B cell (primary cell): Measurements from ENCODE around the gene ZER1. TPM values are rescaled to one million over a fixed set of nuclear protein-coding genes. Genes with fewer than 3 reads are reported as not detected.

Source experiments
- ATAC-seq: fragments of 200-7000 bp; cut with Tn5 transposase; one replicate; pipeline ENCODE4 v1.10.0; 2021; ENCODE audit warnings: low read depth, mild to moderate bottlenecking, moderate number of reproducible peaks, moderate library complexity
- CTCF ChIA-PET: fragments of 350-600 bp; sonication (Branson Sonifier 250); formaldehyde crosslinking; loops from one replicate; lab custom pipeline; 2021; ENCODE audit warnings: antibody characterized with exemption, inconsistent platforms; lab: Charles Lee
- POLR2A ChIA-PET: fragments of 350-600 bp; sonication (Branson Sonifier 250); formaldehyde crosslinking; loops from one replicate; lab custom pipeline; 2021; ENCODE audit warnings: antibody characterized with exemption; lab: Charles Lee
- DNase-seq: peaks from one replicate; pipeline ENCODE4 v3.0.0; 2013
- H2AFZ ChIP-seq: 2 replicates; pipeline ENCODE4 v1.6.1; 2012; ENCODE audit warnings: mild to moderate bottlenecking, low read depth, low read length; ENCODE audit not compliant: insufficient read depth, poor library complexity, severe bottlenecking
- H3K27ac ChIP-seq, 2 donors: 1 replicate in 1 of 2; 2 replicates in 1 of 2; pipeline ENCODE4 v1.5.1; 2012 to 2013; ENCODE audit warnings: low read length in 2 of 2, mild to moderate bottlenecking in 2 of 2, moderate library complexity in 1 of 2
- H3K27me3 ChIP-seq, 4 experiments: fragments of 200-600 bp in 1 of 4; sonication (generic) in 1 of 4; replicated peaks in 1 of 4; 1 replicate in 2 of 4; 2 replicates in 2 of 4; pipeline versions ENCODE4 v1.6.1 to v1.7.0; 2013 to 2016; ENCODE audit warnings: low read length in 3 of 4, mild to moderate bottlenecking in 2 of 4, mixed read lengths in 1 of 4, moderate library complexity in 1 of 4; ENCODE audit not compliant: insufficient read depth in 4 of 4, control insufficient read depth in 3 of 4; ENCODE audit errors: control extremely low read depth in 1 of 4
- H3K36me3 ChIP-seq, 2 experiments: replicated peaks in 1 of 2; 1 replicate in 1 of 2; 2 replicates in 1 of 2; pipeline versions ENCODE4 v1.6.1 to v1.7.1; 2013; ENCODE audit warnings: low read length in 1 of 2; ENCODE audit not compliant: insufficient read depth in 2 of 2, control insufficient read depth in 1 of 2; ENCODE audit errors: control extremely low read depth in 1 of 2, extremely low read depth in 1 of 2
- H3K4me1 ChIP-seq, 2 donors: fragments of 200-600 bp in 1 of 2; sonication (generic) in 1 of 2; 1 replicate in 1 of 2; 2 replicates in 1 of 2; pipeline versions ENCODE4 v1.5.1 to v1.6.1; 2013 to 2017; ENCODE audit warnings: low read length in 2 of 2; ENCODE audit not compliant: control insufficient read depth in 2 of 2, insufficient read depth in 2 of 2
- H3K4me2 ChIP-seq: replicated peaks from 2 replicates; pipeline ENCODE3; 2012; ENCODE audit warnings: mild to moderate bottlenecking, low read depth, low read length; ENCODE audit not compliant: poor library complexity, severe bottlenecking
- H3K4me3 ChIP-seq, 5 experiments: fragments of 200-600 bp in 1 of 5; sonication (generic) in 1 of 5; 1 replicate in 3 of 5; 2 replicates in 2 of 5; pipeline versions ENCODE4 v1.5.1 to v1.7.0; 2011 to 2016; ENCODE audit warnings: low read length in 4 of 5, mild to moderate bottlenecking in 4 of 5, low read depth in 2 of 5, control low read depth in 1 of 5, moderate library complexity in 1 of 5; ENCODE audit not compliant: insufficient read depth in 1 of 5; ENCODE audit errors: control extremely low read depth in 1 of 5, extremely low read depth in 1 of 5
- H3K79me2 ChIP-seq: fragments of 200-600 bp; sonication (generic); one replicate; pipeline ENCODE4 v1.6.0; 2016; ENCODE audit warnings: low read length; ENCODE audit not compliant: control insufficient read depth, insufficient read depth
- H3K9ac ChIP-seq: fragments of 200-600 bp; sonication (generic); 2 replicates; pipeline ENCODE4 v1.6.1; 2017; ENCODE audit warnings: mild to moderate bottlenecking, low read length, moderate library complexity
- H3K9me3 ChIP-seq, 3 donors: one replicate each; pipeline versions ENCODE4 v1.6.1 to v1.7.1; 2013; ENCODE audit warnings: low read length in 2 of 3; ENCODE audit not compliant: control insufficient read depth in 2 of 3, insufficient read depth in 1 of 3; ENCODE audit errors: control extremely low read depth in 1 of 3
- H4K20me1 ChIP-seq: 2 replicates; pipeline ENCODE4 v1.6.0; 2012; ENCODE audit warnings: mild to moderate bottlenecking, low read length; ENCODE audit not compliant: insufficient read depth, control insufficient read depth, poor library complexity, severe bottlenecking
- H3K27ac Mint-ChIP-seq: one replicate; pipeline ENCODE4 v1.8.0; 2021; ENCODE audit warnings: mixed read lengths
- H3K27me3 Mint-ChIP-seq: one replicate; pipeline ENCODE4 v1.8.0; 2021; ENCODE audit warnings: mixed read lengths
- H3K4me1 Mint-ChIP-seq: one replicate; pipeline ENCODE4 v1.8.0; 2021; ENCODE audit warnings: mixed read lengths
- H3K4me3 Mint-ChIP-seq: one replicate; pipeline ENCODE4 v1.8.0; 2021; ENCODE audit warnings: mixed read lengths
- H3K9me3 Mint-ChIP-seq: one replicate; pipeline ENCODE4 v1.8.0; 2022; ENCODE audit warnings: mixed read lengths; ENCODE audit not compliant: insufficient read depth
- EZH2 ChIP-seq: IDR thresholded peaks from 2 replicates; pipeline ENCODE4 v1.6.1; 2012; ENCODE audit warnings: borderline replicate concordance, low read depth, mild to moderate bottlenecking, moderate library complexity, low read length; ENCODE audit not compliant: insufficient read depth, poor library complexity, severe bottlenecking
- WGBS: methylation state at CpG from one replicate; pipeline ENCODE4 v1.1.5; 2013; ENCODE audit warnings: missing lambda C conversion rate; ENCODE audit not compliant: insufficient coverage; 5-methylcytosine and 5-hydroxymethylcytosine counted together
- intact Hi-C: fragments of 100-400 bp; cut with micrococcal nuclease; formaldehyde crosslinking; loops from one replicate; pipeline ENCODE4 v1.10.0; 2022
- polyA plus RNA-seq: library from polyadenylated mRNA; depleted of rRNA; stranded (reverse); fragments of >200 nt; gene quantifications from 2 replicates; pipeline ENCODE4 v1.2.3, GENCODE V29; 2012
- total RNA-seq, 2 donors: library from RNA; stranded (reverse); fragments of 120-200 nt in 1 of 2; gene quantifications; 1 replicate in 1 of 2; 2 replicates in 1 of 2; pipeline versions ENCODE4 v1.2.3 to v1.2.4, GENCODE V29; 2013 to 2022
- TF ChIP-seq, protein P1 (sequence below): fragments of 200-600 bp; IDR thresholded peaks from one replicate; pipeline ENCODE4 v1.8.0; 2022; ENCODE audit warnings: antibody characterized with exemption, mild to moderate bottlenecking

ZER1 gene
- total and polyA plus RNA-seq, 2 donors (not counting 1 experiment from before 2014, with no cell fraction given), result 26.9 to 42.2 TPM

DNA sequence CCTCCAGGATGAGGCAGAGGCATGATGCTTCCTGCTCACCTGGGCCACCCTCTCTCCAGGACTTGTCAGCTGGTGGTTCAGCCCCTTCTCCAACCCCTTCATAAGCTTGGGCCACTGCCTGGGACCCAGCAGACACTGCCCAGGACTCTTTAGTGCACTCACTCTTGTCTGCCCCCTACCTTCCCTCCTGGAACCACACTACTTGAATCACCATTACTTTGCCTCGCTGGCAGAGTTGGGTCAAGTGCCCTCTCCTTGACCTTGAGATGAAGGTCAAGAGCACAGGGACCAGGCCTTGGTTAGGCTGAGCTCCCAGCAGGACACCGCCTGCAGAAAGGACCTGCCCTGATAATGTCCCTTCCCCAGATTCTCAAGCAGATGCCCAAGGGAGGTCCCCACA, 38.1 kb upstream of the ZER1 start:
- no peak overlapping the region for H3K4me3 Mint-ChIP-seq
- ChIA-PET POLR2A (no interaction called here), CTCF (interaction anchor here (1.1 to 1.2 kb wide), 2 partner anchors 10 to 164 kb away, joined by 3 read pairs; no protein-coding TSS in a partner anchor)
- no peaks in the 10 kb centered on the region for H3K9me3 Mint-ChIP-seq
- TF ChIP-seq, protein P1, sequence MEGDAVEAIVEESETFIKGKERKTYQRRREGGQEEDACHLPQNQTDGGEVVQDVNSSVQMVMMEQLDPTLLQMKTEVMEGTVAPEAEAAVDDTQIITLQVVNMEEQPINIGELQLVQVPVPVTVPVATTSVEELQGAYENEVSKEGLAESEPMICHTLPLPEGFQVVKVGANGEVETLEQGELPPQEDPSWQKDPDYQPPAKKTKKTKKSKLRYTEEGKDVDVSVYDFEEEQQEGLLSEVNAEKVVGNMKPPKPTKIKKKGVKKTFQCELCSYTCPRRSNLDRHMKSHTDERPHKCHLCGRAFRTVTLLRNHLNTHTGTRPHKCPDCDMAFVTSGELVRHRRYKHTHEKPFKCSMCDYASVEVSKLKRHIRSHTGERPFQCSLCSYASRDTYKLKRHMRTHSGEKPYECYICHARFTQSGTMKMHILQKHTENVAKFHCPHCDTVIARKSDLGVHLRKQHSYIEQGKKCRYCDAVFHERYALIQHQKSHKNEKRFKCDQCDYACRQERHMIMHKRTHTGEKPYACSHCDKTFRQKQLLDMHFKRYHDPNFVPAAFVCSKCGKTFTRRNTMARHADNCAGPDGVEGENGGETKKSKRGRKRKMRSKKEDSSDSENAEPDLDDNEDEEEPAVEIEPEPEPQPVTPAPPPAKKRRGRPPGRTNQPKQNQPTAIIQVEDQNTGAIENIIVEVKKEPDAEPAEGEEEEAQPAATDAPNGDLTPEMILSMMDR, result no peak
- no peak for TF ChIP-seq EZH2
- H3K27me3 Mint-ChIP-seq, result no peaks in the 10 kb centered on the region
- no peak for ATAC-seq
- H3K27ac ChIP-seq, result no peak overlapping the region
- H2AFZ ChIP-seq, result no peak overlapping the region
- H4K20me1 ChIP-seq, result no peaks in the 10 kb centered on the region
- no peaks in the 10 kb centered on the region for H3K4me1 ChIP-seq
- intact Hi-C loops, result no loop called here
- no peak for DNase-seq
- H3K36me3 ChIP-seq, result peaks cover 0 to 25% of the 10 kb centered on the region in 2 experiments
- no peaks in the 10 kb centered on the region for H3K9me3 ChIP-seq
- H3K4me1 Mint-ChIP-seq, result no peaks in the 10 kb centered on the region
- no peak overlapping the region for H3K9ac ChIP-seq
- no peak overlapping the region for H3K4me2 ChIP-seq
- H3K4me3 ChIP-seq, result no peak overlapping the region
- no peaks in the 10 kb centered on the region for H3K79me2 ChIP-seq
- no peaks in the 10 kb centered on the region for H3K27me3 ChIP-seq
- peak overlapping the region; percentile 10 for H3K27ac Mint-ChIP-seq
- 81% methylated on average over 2 of the region's 2 CpGs for WGBS

DNA sequence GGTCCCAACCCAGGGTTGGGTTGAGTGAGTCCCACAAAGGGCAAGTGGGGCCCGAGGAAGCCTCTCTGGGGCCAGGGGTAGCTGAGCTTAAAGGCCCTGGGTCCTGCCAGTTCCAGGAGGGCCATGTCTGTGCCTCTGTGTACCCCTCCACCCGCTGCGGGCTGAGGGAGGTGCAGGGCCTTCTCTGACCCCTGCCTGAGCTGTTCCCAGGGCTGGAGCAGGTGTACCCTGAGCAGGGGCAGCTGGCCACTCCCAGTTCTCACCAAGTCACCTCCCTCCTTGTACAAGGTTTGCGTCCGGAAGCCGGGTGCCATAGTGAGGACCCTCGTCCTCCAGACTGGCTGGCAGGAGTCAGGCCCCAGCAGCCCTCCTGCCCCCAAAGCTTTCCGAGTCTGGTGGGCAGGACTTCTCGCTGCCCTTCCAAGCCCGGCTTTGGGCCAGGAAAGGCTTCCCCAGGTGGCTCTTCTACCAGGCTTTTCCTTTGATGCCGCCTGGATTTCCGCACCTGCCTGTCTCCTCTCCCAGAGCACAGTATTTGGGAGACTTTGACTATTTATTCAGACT, 37.4 kb upstream of the ZER1 start:
- Mint-ChIP-seq H3K4me3 (no peak overlapping the region), H3K27ac (no peak overlapping the region), H3K27me3 (no peaks in the 10 kb centered on the region), H3K9me3 (no peaks in the 10 kb centered on the region), H3K4me1 (no peaks in the 10 kb centered on the region)
- TF ChIP-seq EZH2, result no peak
- TF ChIP-seq, protein P1, result no peak
- no peak overlapping the region for H2AFZ ChIP-seq
- ChIA-PET CTCF (interaction anchor here (1.1 kb wide), 2 partner anchors 119 to 164 kb away, joined by 3 read pairs; no protein-coding TSS in a partner anchor), POLR2A (interaction anchor here (0.6 kb wide), 1 partner anchor 187 kb away, joined by 14 read pairs; no protein-coding TSS in a partner anchor)
- peaks cover 0 to 26% of the 10 kb centered on the region in 2 experiments for H3K36me3 ChIP-seq
- DNase-seq (no peak), ATAC-seq (no peak)
- H3K4me2 ChIP-seq, result no peak overlapping the region
- H3K4me1 ChIP-seq, result no peaks in the 10 kb centered on the region
- no peak overlapping the region for H3K9ac ChIP-seq
- H3K79me2 ChIP-seq, result no peaks in the 10 kb centered on the region
- H3K9me3 ChIP-seq, result no peaks in the 10 kb centered on the region
- H4K20me1 ChIP-seq, result no peaks in the 10 kb centered on the region
- H3K27ac ChIP-seq, result no peak overlapping the region
- intact Hi-C loops, result no loop called here
- no peaks in the 10 kb centered on the region for H3K27me3 ChIP-seq
- no peak overlapping the region for H3K4me3 ChIP-seq
- WGBS, result 98% methylated on average over 12 of the region's 12 CpGs
